SK-N-SH (cell line): ENCODE data around the gene DNHD1. TPM values are rescaled to one million over a fixed set of nuclear protein-coding genes. Genes with fewer than 3 reads are reported as not detected.

Experiments
- CTCF ChIA-PET: fragments of 300-600, 350-600 bp; formaldehyde crosslinking; extraction: SDS; loops from one replicate; lab custom pipeline; 2021; lab: Yijun Ruan, JAX
- POLR2A ChIA-PET: fragments of 350-600 bp; sonication (Branson Sonifier 250); formaldehyde crosslinking; extraction: SDS; loops from one replicate; lab custom pipeline; 2020; ENCODE audit warnings: antibody characterized with exemption, inconsistent platforms; lab: Yijun Ruan, JAX
- DNase-seq: peaks from one replicate; pipeline ENCODE4 v3.0.0; 2012
- H2AFZ ChIP-seq: fragments of 200-600 bp; sonication (generic); 2 replicates; pipeline ENCODE4 v1.8.1; 2016; ENCODE audit warnings: antibody characterized with exemption, mild to moderate bottlenecking, low read depth
- H3F3A ChIP-seq: fragments of 200-600 bp; sonication (generic); replicated peaks from 2 replicates; pipeline ENCODE3; 2016; ENCODE audit warnings: antibody characterized with exemption, mild to moderate bottlenecking; ENCODE audit not compliant: insufficient read depth
- H3K27ac ChIP-seq, 2 experiments: fragments of 200-500 bp in 1 of 2; fragments of 200-600 bp in 1 of 2; sonication (Bioruptor generic) in 1 of 2; sonication (generic), shearing (Covaris generic) in 1 of 2; 2 replicates each; pipeline versions ENCODE4 v1.5.1 to v1.6.1; 2014 to 2016; ENCODE audit warnings: low read depth in 2 of 2, inconsistent platforms in 1 of 2, low read length in 1 of 2, mild to moderate bottlenecking in 1 of 2, mixed read lengths in 1 of 2
- H3K27me3 ChIP-seq: fragments of 200-600 bp; sonication (generic), shearing (Covaris generic); 2 replicates; pipeline ENCODE4 v1.6.1; 2016; ENCODE audit warnings: mixed run types; ENCODE audit not compliant: insufficient read depth
- H3K36me3 ChIP-seq, 2 experiments: fragments of 200-500 bp in 1 of 2; fragments of 200-600 bp in 1 of 2; sonication (Bioruptor generic) in 1 of 2; sonication (generic) in 1 of 2; replicated peaks in 1 of 2; 2 replicates each; pipeline versions ENCODE3 to v1.5.1; 2014 to 2016; ENCODE audit warnings: low read length in 1 of 2, mild to moderate bottlenecking in 1 of 2; ENCODE audit not compliant: insufficient read depth in 2 of 2, control insufficient read depth in 1 of 2
- H3K4me1 ChIP-seq, 2 experiments: fragments of 200-500 bp in 1 of 2; fragments of 200-600 bp in 1 of 2; sonication (Bioruptor generic) in 1 of 2; sonication (generic), shearing (Covaris generic) in 1 of 2; 2 replicates each; pipeline versions ENCODE4 v1.5.1 to v1.6.1; 2014 to 2016; ENCODE audit warnings: low read depth in 1 of 2, low read length in 1 of 2, mixed run types in 1 of 2; ENCODE audit not compliant: insufficient read depth in 2 of 2, control insufficient read depth in 1 of 2
- H3K4me2 ChIP-seq: fragments of 200-600 bp; sonication (generic), shearing (Covaris generic); 2 replicates; pipeline ENCODE4 v1.6.1; 2017; ENCODE audit warnings: mixed run types
- H3K4me3 ChIP-seq, 2 experiments: fragments of 200-500 bp in 1 of 2; fragments of 200-600 bp in 1 of 2; sonication (Bioruptor generic) in 1 of 2; sonication (generic), shearing (Covaris generic) in 1 of 2; 2 replicates each; pipeline versions ENCODE4 v1.5.1 to v1.8.1; 2014 to 2016; ENCODE audit warnings: low read depth in 2 of 2, inconsistent platforms in 1 of 2, low read length in 1 of 2, mild to moderate bottlenecking in 1 of 2, mixed read lengths in 1 of 2, moderate library complexity in 1 of 2
- H3K79me2 ChIP-seq: fragments of 200-600 bp; sonication (generic); 2 replicates; pipeline ENCODE4 v1.8.1; 2017; ENCODE audit warnings: mild to moderate bottlenecking; ENCODE audit not compliant: insufficient read depth
- H3K9ac ChIP-seq: fragments of 200-600 bp; sonication (generic); 2 replicates; pipeline ENCODE4 v1.6.1; 2017; ENCODE audit warnings: mixed run types
- H3K9me2 ChIP-seq: fragments of 200-600 bp; sonication (generic); 2 replicates; pipeline ENCODE4 v1.6.1; 2017; ENCODE audit warnings: mixed run types
- H3K9me3 ChIP-seq: fragments of 200-600 bp; sonication (generic); 2 replicates; pipeline ENCODE4 v1.6.1; 2017; ENCODE audit warnings: mixed run types, mild to moderate bottlenecking, moderate library complexity
- H4K20me1 ChIP-seq: fragments of 200-600 bp; sonication (generic); 2 replicates; pipeline ENCODE4 v1.6.1; 2017; ENCODE audit warnings: mild to moderate bottlenecking, mixed run types; ENCODE audit not compliant: insufficient read depth
- CHD2 ChIP-seq: fragments of 150-350 bp; IDR thresholded peaks from 2 replicates; pipeline ENCODE4 v1.6.1; 2018; ENCODE audit warnings: low read length; ENCODE audit not compliant: partially characterized antibody
- FOXJ3 ChIP-seq: sonication (generic); formaldehyde crosslinking; IDR thresholded peaks from 2 replicates; pipeline ENCODE4 v1.5.1; 2020; ENCODE audit warnings: mild to moderate bottlenecking, missing genetic modification reagents
- FOXM1 ChIP-seq: IDR thresholded peaks from 2 replicates; pipeline ENCODE4 v1.4.0; 2012; ENCODE audit warnings: low read depth, mild to moderate bottlenecking
- NRF1 ChIP-seq: IDR thresholded peaks from 2 replicates; pipeline ENCODE4 v1.6.1; 2012; ENCODE audit warnings: low read depth, mild to moderate bottlenecking, low read length
- TAF1 ChIP-seq: IDR thresholded peaks from 2 replicates; pipeline ENCODE4 v1.6.1; 2012; ENCODE audit warnings: low read depth, mild to moderate bottlenecking, low read length, moderate library complexity, borderline replicate concordance
- USF2 ChIP-seq: fragments of 150-350 bp; IDR thresholded peaks from 2 replicates; pipeline ENCODE4 v1.6.1; 2017; ENCODE audit warnings: antibody characterized with exemption, low read length, low read depth, borderline replicate concordance
- WGBS: methylation state at CpG from one replicate; pipeline ENCODE4 v1.1.6; 2017; ENCODE audit warnings: low lambda C conversion rate; 5-methylcytosine and 5-hydroxymethylcytosine counted together
- polyA plus RNA-seq, 3 experiments: library from polyadenylated mRNA; depleted of rRNA; stranded (reverse); fragments of >200 nt; gene quantifications; 2 replicates each; pipeline ENCODE4 v1.2.3, GENCODE V29; 2012

The DNHD1 gene
- polyA plus RNA-seq, 1 of the 3 experiments (the other 2 are of a cell fraction): 5.3 TPM

GRCh38 chr11:6539748-6540268, 42.7 kb downstream of the DNHD1 start (continued):
- no peak for TF ChIP-seq USF2
- TF ChIP-seq NRF1: no peak
- TF ChIP-seq, all 33 proteins: peak for 0

- no peaks in the 10 kb centered on the region for H3K9me2 ChIP-seq
- H3K9ac ChIP-seq: no peak overlapping the region
- POLR2A ChIA-PET: no interaction called here
- no peak overlapping the region for H2AFZ ChIP-seq
- H3K4me1 ChIP-seq: no peaks in the 10 kb centered on the region
- no peaks in the 10 kb centered on the region for H3K79me2 ChIP-seq
- no peak overlapping the region for H3K27ac ChIP-seq
- H3K36me3 ChIP-seq: peaks cover 0 to 5% of the 10 kb centered on the region in 2 experiments
- WGBS: 67% methylated on average over 4 of the region's 4 CpGs
- TF ChIP-seq CHD2 (no peak), FOXJ3 (CRISPR knock-in tag) (no peak), FOXM1 (no peak)
- H3K27me3 ChIP-seq: no peaks in the 10 kb centered on the region
- no peak overlapping the region for H3K4me3 ChIP-seq
- H4K20me1 ChIP-seq: no peaks in the 10 kb centered on the region
- H3F3A ChIP-seq: no peaks in the 10 kb centered on the region
- DNase-seq: no peak
- CTCF ChIA-PET: interaction anchor here (1.2 to 6.9 kb wide), 2 partner anchors 8 to 27 kb away, joined by 3 to 60 read pairs; no protein-coding TSS in a partner anchor
- H3K4me2 ChIP-seq: no peak overlapping the region
- H3K9me3 ChIP-seq: no peaks in the 10 kb centered on the region
Observed at GRCh38 chr11:6541356-6541755, 44.3 kb downstream of the DNHD1 start.

- Histone ChIP-seq H3K27ac (no peak overlapping the region), H3K9me2 (no peaks in the 10 kb centered on the region), H3K9me3 (no peaks in the 10 kb centered on the region), H2AFZ (no peak overlapping the region), H3K79me2 (no peaks in the 10 kb centered on the region), H3K9ac (no peak overlapping the region), H3F3A (no peaks in the 10 kb centered on the region), H3K4me3 (no peak overlapping the region), H3K36me3 (peaks cover 0 to 5% of the 10 kb centered on the region in 2 experiments), H4K20me1 (no peaks in the 10 kb centered on the region), H3K4me2 (no peak overlapping the region), H3K4me1 (no peaks in the 10 kb centered on the region), H3K27me3 (no peaks in the 10 kb centered on the region)
- POLR2A ChIA-PET: no interaction called here
- TF ChIP-seq TAF1: no peak
- 89% methylated on average over 2 of the region's 2 CpGs for WGBS
- CTCF ChIA-PET: interaction anchor here (0.8 to 6.9 kb wide), 5 partner anchors 10 to 164 kb away, joined by 3 to 60 read pairs (median 3); partner anchors contain the start of gene MRPL17
- DNase-seq: no peak
Observed at GRCh38 chr11:6542727-6543126, 45.6 kb downstream of the DNHD1 start.
